Activated CD8-positive, alpha-beta T cell treated with anti-CD3 and anti-CD28 coated beads for 36 hours (primary cell): ENCODE measurements around the gene KEL. TPM values are rescaled to one million over a fixed set of nuclear protein-coding genes. Genes with fewer than 3 reads are reported as not detected.
"Not testable (repeated sequence)": the region's sequence is repeated elsewhere in the genome, so short reads cannot be mapped to it uniquely, and the experiment has no call there.

ENCODE experiments used
- ATAC-seq: fragments of 200-7000 bp; cut with Tn5 transposase; one replicate; pipeline ENCODE4 v1.10.0; 2021; ENCODE audit warnings: mild to moderate bottlenecking, moderate library complexity
- CTCF ChIA-PET: fragments of 350-600 bp; sonication (Branson Sonifier 250); formaldehyde crosslinking; loops from one replicate; lab custom pipeline; 2021; ENCODE audit warnings: antibody characterized with exemption; lab: Charles Lee
- POLR2A ChIA-PET: fragments of 350-600 bp; sonication (Branson Sonifier 250); formaldehyde crosslinking; loops from one replicate; lab custom pipeline; 2021; ENCODE audit warnings: antibody characterized with exemption; lab: Charles Lee
- DNase-seq: peaks from one replicate; pipeline ENCODE4 v3.0.0-alpha.2; 2020
- H3K27ac Mint-ChIP-seq: one replicate; pipeline ENCODE4 v1.8.0; 2021; ENCODE audit warnings: mild to moderate bottlenecking, mixed read lengths
- H3K27me3 Mint-ChIP-seq: one replicate; pipeline ENCODE4 v1.8.0; 2021; ENCODE audit warnings: mixed read lengths
- H3K36me3 Mint-ChIP-seq: one replicate; pipeline ENCODE4 v1.8.0; 2021; ENCODE audit warnings: low read depth, mixed read lengths
- H3K4me1 Mint-ChIP-seq: one replicate; pipeline ENCODE4 v1.8.0; 2021; ENCODE audit warnings: low read depth, mixed read lengths
- H3K4me3 Mint-ChIP-seq: one replicate; pipeline ENCODE4 v1.8.0; 2021; ENCODE audit warnings: mild to moderate bottlenecking, moderate library complexity, mixed read lengths
- H3K9me3 Mint-ChIP-seq: one replicate; pipeline ENCODE4 v1.8.0; 2021; ENCODE audit warnings: mixed read lengths
- intact Hi-C: fragments of 100-400 bp; cut with micrococcal nuclease; formaldehyde crosslinking; loops from one replicate; pipeline ENCODE4 v1.10.0; 2022
- total RNA-seq, 2 experiments: library from RNA; stranded (reverse); gene quantifications; one replicate each; pipeline ENCODE4 v1.2.3, GENCODE V29; 2021
- TF ChIP-seq, protein P1 (sequence below): fragments of 200-600 bp; IDR thresholded peaks from one replicate; pipeline ENCODE4 v1.8.0; 2022; ENCODE audit warnings: antibody characterized with exemption, mild to moderate bottlenecking

The KEL gene
- total RNA-seq, 2 experiments from 2014 or later = 0.45 to 0.49 TPM

DNA sequence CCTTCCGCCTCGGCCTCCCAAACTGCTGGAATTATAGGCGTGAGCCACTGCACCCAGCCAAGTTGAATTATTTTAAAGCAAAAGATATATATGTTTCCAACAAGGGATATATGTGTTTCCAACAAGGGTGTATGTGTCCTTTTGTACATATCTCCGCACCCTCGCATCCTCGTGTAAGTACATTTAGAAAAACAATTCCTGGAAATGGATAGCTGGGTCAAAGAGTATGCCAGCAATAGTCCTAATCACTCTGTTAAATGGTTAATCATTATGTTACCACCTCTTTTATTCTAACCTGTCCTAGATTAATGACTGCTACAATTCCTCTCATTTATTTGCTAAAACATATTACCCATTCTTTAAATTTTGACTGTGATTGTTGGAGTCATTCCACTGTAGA lies 36.8 kb upstream of the KEL start:
- H3K4me3 Mint-ChIP-seq = no peak overlapping the region
- POLR2A ChIA-PET = no interaction called here
- no peaks in the 10 kb centered on the region for H3K36me3 Mint-ChIP-seq
- intact Hi-C loops = no loop called here
- no peaks in the 10 kb centered on the region for H3K27me3 Mint-ChIP-seq
- ATAC-seq = no peak
- no peak for DNase-seq
- no peak overlapping the region for H3K27ac Mint-ChIP-seq
- no peaks in the 10 kb centered on the region for H3K9me3 Mint-ChIP-seq
- CTCF ChIA-PET = interaction anchor here (1.0 to 15.9 kb wide), 8 partner anchors 9 to 220 kb away, joined by 3 to 380 read pairs (median 6); partner anchors contain the start of genes EPHB6 and TAS2R40
- TF ChIP-seq, protein P1, sequence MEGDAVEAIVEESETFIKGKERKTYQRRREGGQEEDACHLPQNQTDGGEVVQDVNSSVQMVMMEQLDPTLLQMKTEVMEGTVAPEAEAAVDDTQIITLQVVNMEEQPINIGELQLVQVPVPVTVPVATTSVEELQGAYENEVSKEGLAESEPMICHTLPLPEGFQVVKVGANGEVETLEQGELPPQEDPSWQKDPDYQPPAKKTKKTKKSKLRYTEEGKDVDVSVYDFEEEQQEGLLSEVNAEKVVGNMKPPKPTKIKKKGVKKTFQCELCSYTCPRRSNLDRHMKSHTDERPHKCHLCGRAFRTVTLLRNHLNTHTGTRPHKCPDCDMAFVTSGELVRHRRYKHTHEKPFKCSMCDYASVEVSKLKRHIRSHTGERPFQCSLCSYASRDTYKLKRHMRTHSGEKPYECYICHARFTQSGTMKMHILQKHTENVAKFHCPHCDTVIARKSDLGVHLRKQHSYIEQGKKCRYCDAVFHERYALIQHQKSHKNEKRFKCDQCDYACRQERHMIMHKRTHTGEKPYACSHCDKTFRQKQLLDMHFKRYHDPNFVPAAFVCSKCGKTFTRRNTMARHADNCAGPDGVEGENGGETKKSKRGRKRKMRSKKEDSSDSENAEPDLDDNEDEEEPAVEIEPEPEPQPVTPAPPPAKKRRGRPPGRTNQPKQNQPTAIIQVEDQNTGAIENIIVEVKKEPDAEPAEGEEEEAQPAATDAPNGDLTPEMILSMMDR = no peak
- H3K4me1 Mint-ChIP-seq = peaks cover 5% of the 10 kb centered on the region

DNA sequence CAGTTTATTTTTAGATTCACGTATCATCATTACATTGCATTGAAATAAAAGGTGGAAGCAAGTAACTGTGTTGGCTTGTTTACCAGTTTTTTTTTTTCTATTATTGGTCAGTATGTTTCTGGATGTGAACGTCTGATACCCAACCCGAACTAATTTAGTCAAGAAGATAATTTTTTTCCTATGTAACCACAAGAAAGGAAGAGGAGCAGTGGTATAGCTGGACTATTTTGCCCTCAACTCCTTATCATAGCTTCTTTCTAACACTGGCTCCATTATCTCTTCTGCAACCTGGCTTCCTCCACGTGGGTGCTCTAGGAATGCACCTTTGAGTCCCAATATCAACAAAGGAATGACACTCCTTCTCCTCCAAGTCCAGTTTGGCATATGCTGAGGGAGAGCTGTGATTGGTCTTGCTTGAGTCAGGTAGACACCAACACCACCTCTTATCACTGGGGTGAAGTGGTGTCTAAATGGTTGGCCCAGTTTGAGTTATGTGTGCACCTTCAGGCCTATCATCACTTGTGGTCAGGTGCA lies 35.4 kb upstream of the KEL start:
- TF ChIP-seq, protein P1 = no peak
- ATAC-seq (no peak), DNase-seq (no peak)
- no peak overlapping the region for H3K4me3 Mint-ChIP-seq
- POLR2A ChIA-PET = no interaction called here
- H3K36me3 Mint-ChIP-seq = no peaks in the 10 kb centered on the region
- peaks cover 1% of the 10 kb centered on the region for H3K27me3 Mint-ChIP-seq
- no peaks in the 10 kb centered on the region for H3K4me1 Mint-ChIP-seq
- H3K27ac Mint-ChIP-seq = no peak overlapping the region
- H3K9me3 Mint-ChIP-seq = no peaks in the 10 kb centered on the region
- intact Hi-C loops = no loop called here
- CTCF ChIA-PET = interaction anchor here (1.4 to 15.9 kb wide), 2 partner anchors 124 to 222 kb away, joined by 7 to 380 read pairs; partner anchors contain the start of gene TAS2R40

DNA sequence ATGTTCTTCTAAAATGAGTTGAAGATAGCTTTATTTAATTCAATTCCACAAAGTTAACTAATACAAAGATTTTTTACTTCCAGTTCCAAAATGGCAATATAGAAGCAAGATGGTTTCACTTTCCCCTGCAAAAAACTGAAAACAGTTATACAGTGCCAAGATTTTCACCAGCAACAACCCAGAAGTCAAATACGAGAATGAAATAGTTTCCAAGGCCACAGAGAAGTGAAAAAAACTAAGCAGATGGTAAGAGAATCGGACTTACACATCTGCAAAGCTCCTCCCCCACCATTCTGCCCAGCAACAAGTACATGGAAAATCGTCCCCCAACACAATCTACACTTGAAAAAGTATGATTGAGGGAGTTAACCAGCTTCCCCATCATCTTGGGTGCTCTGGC lies 30.3 kb upstream of the KEL start:
- Mint-ChIP-seq H3K4me1 (no peaks in the 10 kb centered on the region), H3K27me3 (peaks cover 6% of the 10 kb centered on the region), H3K9me3 (no peaks in the 10 kb centered on the region), H3K36me3 (no peaks in the 10 kb centered on the region), H3K27ac (no peak overlapping the region), H3K4me3 (no peak overlapping the region)
- intact Hi-C loops = no loop called here
- POLR2A ChIA-PET = no interaction called here
- TF ChIP-seq, protein P1 = no peak
- no peak for ATAC-seq
- DNase-seq = no peak
- CTCF ChIA-PET = interaction anchor here (3.0 kb wide), 1 partner anchor 10 kb away, joined by 34 read pairs; no protein-coding TSS in a partner anchor

DNA sequence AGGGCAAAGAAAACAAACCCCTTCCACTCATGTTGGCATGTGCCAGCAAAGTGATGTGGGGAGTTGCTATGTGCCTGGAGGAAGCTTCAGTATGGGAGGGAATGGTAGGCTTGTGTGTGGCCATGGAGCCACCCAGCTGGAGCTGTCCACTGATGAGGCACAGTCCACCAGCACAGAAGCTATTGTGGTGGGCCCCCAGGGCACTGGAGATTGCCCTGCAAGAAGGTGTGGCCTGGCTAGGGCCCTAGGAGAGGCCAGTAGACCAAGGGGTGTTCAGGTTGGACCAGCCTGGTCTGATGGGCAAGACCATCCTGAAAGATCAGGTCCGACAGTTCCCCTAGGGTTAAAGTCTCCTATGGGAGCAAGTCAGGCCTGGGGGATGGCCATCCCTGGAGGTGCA lies 22.1 kb upstream of the KEL start:
- ATAC-seq = no peak
- no peak for DNase-seq
- intact Hi-C loops = no loop called here
- TF ChIP-seq, protein P1 = no peak
- Mint-ChIP-seq H3K27me3 (peaks cover 13% of the 10 kb centered on the region), H3K4me1 (no peaks in the 10 kb centered on the region), H3K9me3 (peaks cover 4% of the 10 kb centered on the region), H3K4me3 (no peak overlapping the region), H3K36me3 (no peaks in the 10 kb centered on the region), H3K27ac (no peak overlapping the region)
- CTCF ChIA-PET = interaction anchor here (1.7 to 2.1 kb wide), 2 partner anchors 18 to 231 kb away, joined by 4 to 7 read pairs; no protein-coding TSS in a partner anchor
- POLR2A ChIA-PET = no interaction called here

DNA sequence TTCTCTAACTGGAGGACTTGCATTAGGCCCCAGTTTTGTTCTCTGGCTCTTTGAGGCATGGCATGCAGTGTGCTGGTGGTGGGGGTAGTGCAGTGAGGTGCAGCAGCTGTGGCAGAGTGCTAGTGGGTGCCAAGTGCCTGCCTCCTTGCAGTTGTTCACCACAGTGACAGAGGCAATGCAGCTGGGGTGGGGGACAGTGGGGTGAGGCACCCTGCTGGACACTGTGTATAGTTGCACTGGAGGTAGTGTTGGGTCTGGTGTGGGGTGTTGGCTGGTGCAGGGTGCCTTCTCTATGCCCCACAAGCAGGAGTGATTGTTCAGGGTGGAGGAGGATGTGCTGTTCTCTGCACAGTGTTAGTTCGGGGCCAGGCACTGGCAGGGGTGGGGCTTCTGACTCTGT lies 21.7 kb upstream of the KEL start:
- Mint-ChIP-seq H3K27ac (no peak overlapping the region), H3K9me3 (peaks cover 5% of the 10 kb centered on the region)

DNA sequence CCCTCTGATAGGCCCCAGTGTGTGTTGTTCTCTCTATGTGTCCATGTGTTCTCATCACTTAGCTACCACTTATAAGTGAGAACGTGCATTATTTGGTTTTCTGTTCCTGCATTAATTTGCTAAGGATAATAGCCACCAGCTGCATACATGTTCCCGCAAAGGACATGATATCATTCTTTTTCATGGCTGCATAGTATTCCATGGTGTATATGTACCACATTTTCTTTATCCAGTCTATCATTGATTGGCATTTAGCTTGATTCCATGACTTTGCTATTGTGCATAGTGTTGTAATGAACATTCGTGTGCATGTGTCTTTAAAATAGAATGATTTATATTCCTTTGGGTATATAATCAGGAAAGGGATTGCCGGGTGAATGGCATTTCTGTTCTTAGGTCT lies 16.2 kb upstream of the KEL start:
- peaks cover 13% of the 10 kb centered on the region for H3K27me3 Mint-ChIP-seq
- CTCF ChIA-PET, H3K4me1 Mint-ChIP-seq, POLR2A ChIA-PET, intact Hi-C loops, H3K4me3 Mint-ChIP-seq, DNase-seq, H3K27ac Mint-ChIP-seq, H3K36me3 Mint-ChIP-seq, H3K9me3 Mint-ChIP-seq, ATAC-seq: not testable (repeated sequence)

More for the DNA sequence above, 21.7 kb upstream of the KEL start:
- DNase-seq (no peak), ATAC-seq (no peak)
- Mint-ChIP-seq H3K4me3 (no peak overlapping the region), H3K27me3 (peaks cover 12% of the 10 kb centered on the region), H3K36me3 (no peaks in the 10 kb centered on the region), H3K4me1 (no peaks in the 10 kb centered on the region)
- ChIA-PET POLR2A (interaction anchor here (0.5 kb wide), 1 partner anchor 67 kb away, joined by 3 read pairs; no protein-coding TSS in a partner anchor), CTCF (interaction anchor here (0.7 to 1.7 kb wide), 2 partner anchors 15 to 232 kb away, joined by 3 to 4 read pairs; no protein-coding TSS in a partner anchor)
- TF ChIP-seq, protein P1 = no peak
- intact Hi-C loops = no loop called here
